NCI-H510A (cell line): Measurements from ENCODE around the gene RNF182.
A peak's percentile ranks its signal among the peaks of the same experiment; 100 is the strongest.
"Not testable (repeated sequence)": the region's sequence is repeated elsewhere in the genome, so short reads cannot be mapped to it uniquely, and the experiment has no call there.

Experiments
- DNase-seq: peaks from one replicate; lab custom pipeline; 2025; lab: John Stamatoyannopoulos, UW

RNF182 gene

GRCh38 chr6:13924949-13925881 lies at the start of gene RNF182:
Gene RNF182 (plus strand): TSS chr6:13924952. CDS start chr6:13977120, 52,168 bp downstream.
- DNase-seq = peak; percentile 73

- no peak for DNase-seq
Measured at GRCh38 chr6:13877051-13877450, 47.7 kb upstream of the RNF182 start.

GRCh38 chr6:13880061-13880663 lies 44.6 kb upstream of the RNF182 start:
- DNase-seq = not testable (repeated sequence)

GRCh38 chr6:13881621-13882165 lies 43.1 kb upstream of the RNF182 start:
- no peak for DNase-seq

- no peak for DNase-seq
Measured at GRCh38 chr6:13883966-13884365, 40.8 kb upstream of the RNF182 start.

- no peak for DNase-seq
Measured at GRCh38 chr6:13884397-13884796, 40.4 kb upstream of the RNF182 start.

GRCh38 chr6:13885601-13886000 lies 39.2 kb upstream of the RNF182 start:
- DNase-seq = no peak

GRCh38 chr6:13886949-13887348 lies 37.8 kb upstream of the RNF182 start:
- no peak for DNase-seq

- no peak for DNase-seq
Measured at GRCh38 chr6:13892017-13892645, 32.6 kb upstream of the RNF182 start.

- DNase-seq = no peak
Measured at GRCh38 chr6:13902922-13903321, 21.8 kb upstream of the RNF182 start.

GRCh38 chr6:13903364-13903763 lies 21.4 kb upstream of the RNF182 start:
- DNase-seq = no peak

- DNase-seq = no peak
Measured at GRCh38 chr6:13907001-13907350, 17.8 kb upstream of the RNF182 start.

- no peak for DNase-seq
Measured at GRCh38 chr6:13907614-13908215, 17.0 kb upstream of the RNF182 start.

GRCh38 chr6:13908955-13909381 lies 15.8 kb upstream of the RNF182 start:
- DNase-seq = peak; percentile 25

- DNase-seq = no peak
Measured at GRCh38 chr6:13910443-13910842, 14.3 kb upstream of the RNF182 start.

GRCh38 chr6:13911337-13911736 lies 13.4 kb upstream of the RNF182 start:
- no peak for DNase-seq

GRCh38 chr6:13913226-13914001 lies 11.3 kb upstream of the RNF182 start:
- no peak for DNase-seq

- no peak for DNase-seq
Measured at GRCh38 chr6:13914351-13914750, 10.4 kb upstream of the RNF182 start.

- DNase-seq = no peak
Measured at GRCh38 chr6:13915561-13916229, 9.1 kb upstream of the RNF182 start.

GRCh38 chr6:13916230-13916944 lies 8.4 kb upstream of the RNF182 start:
- DNase-seq = no peak
